8988T (cell line): ENCODE data around the gene EID2B.

Source experiments
- DNase-seq: peaks from one replicate; pipeline ENCODE4 v3.0.0; 2011

EID2B gene

GRCh38 chr19:39532233-39533002, at the start of gene EID2B:
TSS of gene EID2B (minus strand) at chr19:39532852. CDS start at chr19:39532802, 50 bp downstream.
- DNase-seq: peak; percentile 71

GRCh38 chr19:39582442-39582841, 49.8 kb upstream of the EID2B start:
- no peak for DNase-seq

- no peak for DNase-seq
Measured at GRCh38 chr19:39568604-39569003, 36.0 kb upstream of the EID2B start.

DNA sequence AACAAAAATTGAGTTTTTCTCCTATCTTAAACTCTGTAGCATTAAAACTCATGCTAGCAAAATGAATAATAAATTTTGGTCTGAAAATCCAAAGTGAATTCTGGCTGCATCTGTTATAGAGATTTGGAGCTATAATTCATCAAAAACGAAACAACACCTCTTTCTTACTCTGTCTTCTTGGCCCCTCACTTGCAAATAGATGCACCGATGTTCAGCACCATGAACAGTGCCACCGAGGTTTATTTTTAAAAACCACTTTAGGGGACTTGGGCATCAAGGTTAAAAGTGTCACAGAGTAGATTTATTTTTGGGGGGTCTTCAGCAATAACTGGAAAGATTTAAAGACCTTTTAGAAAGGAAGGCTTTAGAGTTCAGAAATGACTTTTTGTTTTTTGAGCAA, 33.4 kb upstream of the EID2B start:
- no peak for DNase-seq

DNA sequence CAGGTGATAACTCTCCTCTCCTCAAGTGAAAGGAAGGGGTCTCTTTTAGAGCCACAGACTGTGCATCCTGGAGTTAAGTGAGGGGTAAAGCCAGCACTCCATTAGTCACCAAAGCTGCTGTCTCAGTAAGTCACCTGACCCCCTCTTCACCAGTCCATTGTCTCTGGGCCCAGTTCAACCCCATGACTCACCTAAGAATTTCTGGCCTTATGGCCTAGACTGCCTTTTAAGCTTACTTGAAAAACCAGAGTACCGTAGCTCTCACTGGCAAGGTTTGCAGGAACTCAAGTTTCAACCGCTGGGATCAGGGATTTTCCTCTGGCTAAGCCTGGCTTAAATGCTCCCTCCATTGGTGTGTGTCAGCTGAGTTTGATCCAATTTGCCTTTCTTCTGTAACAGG, 30.8 kb upstream of the EID2B start:
- DNase-seq: no peak

DNA sequence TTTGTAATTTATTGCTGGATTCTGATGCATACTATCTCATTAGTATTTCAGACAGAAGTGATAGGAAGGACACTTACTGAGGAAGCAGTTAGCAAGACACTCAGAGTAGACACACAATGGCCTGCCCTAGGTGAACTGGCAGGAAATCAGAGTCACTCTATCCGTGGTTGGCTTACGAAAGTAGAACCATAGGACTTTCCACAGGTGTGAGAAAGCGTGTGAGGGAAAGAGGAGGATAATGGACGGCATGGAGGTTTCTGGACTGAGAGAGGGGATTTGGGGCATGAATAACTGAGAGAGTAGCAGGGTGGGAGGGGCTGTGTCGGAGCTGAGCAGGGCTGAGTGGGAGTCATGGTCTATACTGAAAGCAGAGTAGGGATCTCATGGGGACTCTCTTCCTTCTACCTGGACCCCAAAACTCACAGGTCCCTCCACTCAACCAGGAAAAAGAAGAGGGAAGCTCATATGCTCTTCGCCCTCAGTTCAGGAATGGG, 26.0 kb upstream of the EID2B start:
- DNase-seq: no peak

- DNase-seq: no peak
Measured at GRCh38 chr19:39557811-39558623, 25.4 kb upstream of the EID2B start.

- no peak for DNase-seq
Measured at GRCh38 chr19:39555883-39556282, 23.2 kb upstream of the EID2B start.

- DNase-seq: no peak
Measured at GRCh38 chr19:39554701-39555311, 22.2 kb upstream of the EID2B start.

DNA sequence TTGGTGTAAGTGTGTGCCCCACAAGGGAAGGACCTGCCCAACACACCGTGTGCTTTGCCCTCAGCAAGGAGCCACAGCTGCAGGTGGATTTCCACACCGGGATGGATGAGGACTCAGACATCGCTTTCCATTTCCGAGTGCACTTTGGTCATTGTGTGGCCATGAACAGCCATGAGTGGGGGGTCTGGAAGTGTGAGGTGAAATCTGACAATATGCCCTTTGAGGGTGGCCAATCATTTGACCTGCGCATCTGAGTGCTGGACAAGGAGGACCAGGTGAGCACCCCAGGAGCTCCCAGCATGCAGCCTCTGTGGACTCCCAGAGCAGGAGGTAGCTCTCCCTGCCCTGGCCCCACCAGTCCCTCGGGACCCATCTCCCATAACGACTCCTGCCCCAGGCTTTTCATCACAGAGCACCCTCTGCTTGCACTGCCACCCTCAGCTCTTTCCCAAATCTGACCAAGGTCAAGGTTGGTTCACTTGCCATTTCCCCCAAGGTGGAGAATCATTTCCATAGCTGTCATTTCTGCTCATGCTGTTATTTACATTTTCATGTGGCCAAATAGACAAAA, 20.5 kb upstream of the EID2B start:
- DNase-seq: no peak

DNA sequence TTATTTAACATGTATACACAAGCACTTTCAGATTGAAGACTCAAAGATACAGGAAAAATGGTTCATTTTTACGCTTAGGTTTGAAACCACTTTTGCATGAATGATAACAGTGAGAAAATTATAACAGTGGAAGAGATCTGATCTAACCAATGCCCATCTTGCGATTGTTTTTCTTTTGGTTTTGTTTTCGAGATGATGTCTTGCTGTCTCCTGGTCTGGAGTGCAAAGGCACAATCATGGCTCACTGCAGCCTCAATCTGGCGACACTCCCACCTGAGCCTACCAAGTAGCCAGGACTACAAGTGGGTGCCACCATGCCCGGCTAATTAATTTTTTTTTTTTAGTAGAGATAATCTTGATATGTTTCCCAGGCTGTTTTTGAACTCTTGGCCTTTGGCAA, 17.5 kb upstream of the EID2B start:
- no peak for DNase-seq

DNA sequence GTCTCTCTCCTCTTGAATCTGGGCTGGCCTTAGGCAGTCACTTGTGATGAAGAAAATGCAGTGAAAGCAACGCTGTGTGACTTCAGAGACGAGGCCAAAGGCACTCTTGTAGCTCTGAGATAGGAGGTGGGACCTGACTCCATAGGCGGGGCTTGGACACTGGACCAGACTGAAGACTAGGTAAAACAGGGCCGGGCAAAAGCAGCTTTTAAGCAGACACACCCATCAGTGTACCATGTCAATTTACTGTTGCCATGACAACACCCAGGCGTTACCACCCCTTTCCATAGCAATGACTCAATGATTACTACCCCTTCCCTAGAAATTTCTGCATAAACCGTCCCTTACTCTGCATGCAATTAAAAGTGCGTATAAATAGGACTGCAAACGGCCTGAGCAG, 13.9 kb upstream of the EID2B start:
- DNase-seq: no peak

DNA sequence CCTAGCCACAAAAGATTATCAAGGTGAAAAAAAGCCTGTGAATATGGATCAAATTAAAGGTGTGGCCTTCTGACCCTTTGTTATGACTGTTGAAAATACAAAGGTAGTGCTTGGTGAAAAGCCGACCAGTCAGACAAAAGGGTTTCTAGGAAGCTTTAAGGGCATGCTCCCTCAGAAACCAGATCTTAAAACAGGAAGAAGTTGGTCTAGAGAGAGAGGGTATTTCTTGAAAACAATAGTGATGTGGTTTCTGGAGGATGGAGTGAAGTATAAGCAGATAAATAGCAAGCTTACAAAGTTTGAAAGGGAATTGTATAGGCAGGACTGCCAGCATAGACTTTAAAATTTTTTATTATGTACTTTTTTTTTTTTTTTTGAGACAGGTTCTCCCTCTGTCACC, 12.3 kb upstream of the EID2B start:
- no peak for DNase-seq

- DNase-seq: no peak
Measured at GRCh38 chr19:39544226-39544903, 11.7 kb upstream of the EID2B start.

- no peak for DNase-seq
Measured at GRCh38 chr19:39543477-39543857, 10.8 kb upstream of the EID2B start.

GRCh38 chr19:39542206-39542605, 9.6 kb upstream of the EID2B start:
- no peak for DNase-seq

GRCh38 chr19:39540333-39540673, 7.7 kb upstream of the EID2B start:
- no peak for DNase-seq

- peak; percentile 77 for DNase-seq
Measured at GRCh38 chr19:39539518-39540332, 7.1 kb upstream of the EID2B start, which contains the start of gene EID2. TSS of gene EID2 (minus strand) at chr19:39540161. CDS start at chr19:39540079, 82 bp downstream.

DNA sequence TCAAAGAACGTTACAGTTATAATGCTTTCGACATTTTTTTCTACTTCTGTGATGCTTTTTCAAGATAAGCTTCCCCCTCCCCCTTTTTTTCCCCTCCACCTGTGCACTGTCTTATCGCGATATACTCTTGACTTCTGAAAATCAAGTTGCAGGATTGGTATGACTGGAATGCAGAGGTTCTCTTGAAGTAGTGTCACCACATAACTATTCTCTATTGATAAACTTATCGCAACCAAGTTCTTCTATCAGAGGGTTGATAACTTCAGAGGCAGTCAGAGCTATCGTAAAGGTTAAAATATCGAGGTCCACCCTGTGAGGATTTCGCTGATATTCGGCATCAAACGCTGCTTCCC, 6.5 kb upstream of the EID2B start:
- DNase-seq: no peak

- no peak for DNase-seq
Measured at GRCh38 chr19:39533791-39534190, 1.1 kb upstream of the EID2B start.

DNA sequence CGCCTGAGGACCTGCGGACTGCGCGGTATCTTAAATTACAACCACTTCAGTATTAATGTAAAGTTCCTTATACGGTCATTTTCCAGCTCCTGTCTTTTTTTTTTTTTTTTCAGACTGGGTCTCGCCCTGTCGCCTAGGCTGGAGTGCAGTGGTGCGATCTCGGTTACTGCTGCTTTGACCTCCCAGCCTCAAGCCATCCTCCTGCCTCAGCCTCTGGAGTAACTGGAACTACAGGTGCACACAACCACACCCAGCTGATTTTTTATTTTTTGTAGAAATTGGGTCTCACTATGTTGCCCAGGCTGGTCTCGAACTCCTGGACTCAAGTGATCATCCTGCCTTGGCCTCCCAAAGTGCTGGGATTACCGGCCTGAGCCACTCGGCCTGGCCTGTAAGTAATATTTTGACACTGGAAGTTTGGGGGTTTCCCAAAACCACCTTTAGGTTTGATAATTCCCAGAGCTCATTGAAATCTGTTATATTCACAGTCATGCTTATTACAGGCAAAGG, 406 bp upstream of the EID2B start:
- DNase-seq: no peak

DNA sequence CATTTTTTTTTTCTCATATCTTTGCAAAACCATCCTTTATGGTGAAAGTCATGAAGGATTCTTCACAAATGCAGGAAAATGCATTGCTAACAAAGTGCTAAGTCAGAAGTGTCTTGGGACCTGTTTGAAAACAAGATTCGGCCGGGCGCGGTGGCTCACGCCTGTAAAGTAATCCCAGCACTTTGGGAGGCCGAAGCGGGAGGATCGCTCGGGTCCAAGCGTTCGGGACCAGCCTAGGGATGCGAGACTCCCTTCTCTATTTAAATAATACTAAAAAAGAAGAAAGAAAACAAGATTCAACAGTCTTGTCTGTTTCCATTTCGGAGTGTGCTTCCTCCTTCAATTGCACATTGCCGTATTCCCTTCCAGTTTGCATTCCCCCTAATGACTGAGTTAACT, 819 bp downstream of the EID2B start:
- DNase-seq: no peak
